Measurements from ENCODE around the gene GRIP2. TPM values are rescaled to one million over a fixed set of nuclear protein-coding genes. Genes with fewer than 3 reads are reported as not detected.

The GRIP2 gene
- total RNA-seq, 2 donors from 2014 or later: 18.2 to 19.8 TPM

DNA sequence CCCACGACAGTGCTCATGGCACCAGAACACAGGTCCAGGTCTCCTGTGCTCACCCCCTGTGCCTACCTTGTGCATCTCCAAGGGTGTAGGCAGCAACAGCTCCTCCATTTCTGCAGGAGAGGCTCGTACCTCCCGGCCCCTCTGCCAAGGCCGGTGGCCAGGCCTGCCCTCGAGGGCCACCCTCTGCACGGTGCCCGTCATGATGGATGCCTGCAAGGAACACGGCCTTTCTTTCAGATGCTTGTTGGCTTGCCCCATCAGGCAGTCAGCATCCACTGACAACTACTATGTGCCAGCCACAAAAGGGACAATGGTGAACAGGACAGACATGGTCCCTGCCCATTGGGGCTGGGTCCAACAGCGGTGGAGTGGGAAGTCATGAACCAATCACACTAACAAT lies 43.8 kb downstream of the GRIP2 start:
- intact Hi-C loops (cut with DNase I): no loop called here
- ATAC-seq (no peak), DNase-seq (no peak)

- ATAC-seq (no peak), DNase-seq (no peak)
- intact Hi-C loops (cut with DNase I): no loop called here
Observed at GRCh38 chr3:14494973-14495300, 45.2 kb downstream of the GRIP2 start.

- ATAC-seq: no peak
- DNase-seq: no peak
- intact Hi-C loops (cut with DNase I): no loop called here
Observed at GRCh38 chr3:14494279-14494972, 45.7 kb downstream of the GRIP2 start.

DNA sequence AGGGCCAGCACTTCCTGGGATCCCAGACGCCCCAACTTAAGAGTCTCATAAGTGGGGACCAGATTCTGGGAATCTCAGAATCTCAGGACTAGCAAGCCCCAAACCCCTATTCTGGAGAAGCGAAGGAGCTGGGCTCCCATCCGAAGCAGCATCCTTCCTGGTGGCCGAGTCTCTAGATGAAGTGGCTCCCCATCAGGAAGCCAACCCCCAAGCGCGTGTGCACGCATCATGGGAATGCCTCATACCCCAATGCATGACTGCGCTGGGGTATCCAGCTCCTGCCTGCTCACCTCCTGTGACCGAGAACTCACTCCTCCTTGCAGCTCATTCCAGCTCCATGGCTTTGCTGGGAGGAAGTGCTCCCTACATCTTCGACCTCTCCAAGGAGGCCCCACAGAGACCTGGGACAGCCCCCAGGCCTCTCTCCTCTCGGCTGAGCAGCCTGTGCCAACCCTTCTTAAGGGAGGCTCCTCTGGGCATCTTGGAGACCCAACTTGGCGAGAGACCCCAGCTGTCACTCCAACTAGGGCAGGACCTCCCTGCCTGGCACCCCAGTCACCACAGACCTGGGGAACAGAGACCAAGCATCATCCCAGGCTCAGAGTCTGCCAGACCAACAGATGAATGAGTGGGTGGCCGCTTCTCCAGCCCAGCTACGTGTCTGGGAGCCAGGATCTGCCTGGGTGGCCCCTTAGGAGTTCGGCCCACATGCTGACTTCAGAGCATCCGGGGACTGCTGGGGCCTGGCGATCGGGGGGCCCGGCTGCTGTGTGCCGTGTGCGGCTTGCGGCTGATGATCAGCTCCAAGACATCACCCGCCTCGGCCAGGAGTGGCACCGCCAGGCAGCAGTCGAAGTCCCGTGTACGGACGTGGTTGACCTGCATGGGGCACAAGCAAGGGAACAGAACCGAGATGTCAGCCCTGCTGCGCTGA lies 46.9 kb downstream of the GRIP2 start:
- intact Hi-C loops (cut with DNase I): no loop called here
- DNase-seq (no peak), ATAC-seq (no peak)

- intact Hi-C loops (cut with DNase I): no loop called here
- DNase-seq (no peak), ATAC-seq (no peak)
Observed at GRCh38 chr3:14491396-14492190, 48.5 kb downstream of the GRIP2 start.

- DNase-seq (no peak), ATAC-seq (no peak)
- intact Hi-C loops (cut with DNase I): no loop called here
Observed at GRCh38 chr3:14490831-14491230, 49.3 kb downstream of the GRIP2 start.

DNA sequence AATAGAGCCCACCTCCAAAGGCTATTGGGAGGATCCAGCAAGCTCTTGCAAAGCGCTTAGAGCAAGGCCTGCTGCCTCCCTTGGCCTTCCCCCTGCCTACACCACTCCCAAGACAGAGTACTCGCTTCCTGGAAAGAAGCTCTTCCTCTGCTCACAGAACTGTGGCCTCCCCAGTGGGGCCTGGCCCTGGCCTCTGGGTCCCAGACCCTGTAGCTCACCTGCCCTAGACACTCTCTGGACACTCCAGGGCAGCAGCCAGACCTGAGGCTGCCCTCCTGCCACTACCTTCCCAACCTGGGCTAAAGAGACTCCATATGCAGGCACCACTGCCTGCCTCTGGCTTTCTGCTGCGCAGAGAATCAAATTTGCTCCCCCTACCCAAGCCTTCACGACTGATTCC lies 49.9 kb downstream of the GRIP2 start:
- DNase-seq: no peak
- intact Hi-C loops (cut with DNase I): no loop called here
- no peak for ATAC-seq

DNA sequence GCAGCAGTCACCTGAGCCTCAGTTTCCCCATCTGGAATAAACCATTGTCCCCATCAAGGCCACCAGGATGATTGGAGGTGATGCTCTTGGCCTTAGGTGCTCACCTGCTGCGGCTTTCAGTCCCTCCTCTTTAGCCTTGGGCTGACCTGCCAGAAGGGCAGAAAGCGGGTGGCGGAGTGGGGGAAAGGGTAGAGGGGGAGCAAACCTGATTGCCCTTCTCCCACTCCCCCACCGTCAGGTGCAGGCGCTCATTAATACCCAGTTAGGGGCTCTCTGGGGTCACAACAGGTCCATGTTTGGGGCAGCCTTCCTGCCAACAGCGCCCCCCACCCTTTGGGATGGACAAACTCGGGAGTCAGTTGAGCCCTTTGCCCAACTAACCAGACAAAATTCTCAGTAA lies 50.5 kb downstream of the GRIP2 start:
- DNase-seq (peak; percentile 3), ATAC-seq (no peak)
- intact Hi-C loops (cut with DNase I): no loop called here

DNA sequence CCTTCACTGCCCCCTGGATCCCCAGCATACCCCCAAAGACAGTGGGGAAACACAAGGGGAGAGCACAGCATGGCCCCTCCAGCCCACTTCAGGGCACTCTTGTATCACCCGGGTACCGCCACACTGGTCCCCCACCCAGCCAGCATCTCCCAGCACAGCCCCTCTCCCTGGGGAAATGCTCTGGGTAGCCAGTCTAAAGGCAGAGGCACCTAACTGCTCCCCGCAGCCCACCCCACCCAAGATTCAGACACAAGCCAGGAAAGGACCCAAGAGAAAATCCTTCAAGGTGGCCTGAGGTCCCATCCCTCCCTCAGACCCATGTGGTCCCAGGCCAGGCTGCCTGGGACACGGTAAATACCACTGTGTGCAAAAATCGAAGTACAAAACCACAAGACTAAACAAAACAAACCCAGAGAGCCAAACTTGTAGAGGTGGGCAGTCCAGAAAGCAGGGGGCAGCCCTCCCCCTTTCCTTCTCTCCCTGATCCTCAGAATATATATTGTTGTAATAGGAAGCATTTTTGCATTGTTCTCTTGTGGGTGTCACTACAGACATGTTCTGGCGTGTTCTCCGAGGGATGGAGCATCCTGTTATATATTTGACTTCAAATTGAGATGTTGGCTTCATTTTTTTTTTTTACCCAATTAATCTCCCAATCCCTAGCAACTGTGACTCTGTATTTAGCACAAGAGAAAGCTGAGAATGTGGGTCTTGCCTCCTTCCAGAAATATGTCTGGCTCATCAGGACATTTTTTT lies 51.7 kb downstream of the GRIP2 start:
- DNase-seq (peak; percentile 17), ATAC-seq (no peak)
- intact Hi-C loops (cut with DNase I): no loop called here

DNA sequence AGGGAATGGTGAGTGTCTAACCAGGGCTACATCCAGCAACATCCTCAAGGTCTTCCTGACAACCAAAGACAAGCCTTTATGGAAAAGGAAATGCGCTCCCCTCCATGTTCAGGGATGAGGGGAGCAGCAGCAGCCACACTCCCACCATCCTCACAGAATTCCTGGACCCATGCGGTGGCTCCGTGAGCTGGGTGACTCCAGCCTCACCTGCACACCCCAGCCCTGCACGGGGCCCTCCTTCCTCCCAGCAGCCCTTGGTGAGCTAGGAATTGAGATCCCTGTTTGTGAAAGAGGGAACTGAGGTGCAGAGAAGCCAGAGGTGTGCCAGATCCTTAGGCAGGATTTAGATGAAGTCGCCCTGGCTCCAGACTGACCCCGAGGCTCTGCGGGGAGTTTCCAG lies 52.3 kb downstream of the GRIP2 start:
- intact Hi-C loops (cut with DNase I): no loop called here

DNA sequence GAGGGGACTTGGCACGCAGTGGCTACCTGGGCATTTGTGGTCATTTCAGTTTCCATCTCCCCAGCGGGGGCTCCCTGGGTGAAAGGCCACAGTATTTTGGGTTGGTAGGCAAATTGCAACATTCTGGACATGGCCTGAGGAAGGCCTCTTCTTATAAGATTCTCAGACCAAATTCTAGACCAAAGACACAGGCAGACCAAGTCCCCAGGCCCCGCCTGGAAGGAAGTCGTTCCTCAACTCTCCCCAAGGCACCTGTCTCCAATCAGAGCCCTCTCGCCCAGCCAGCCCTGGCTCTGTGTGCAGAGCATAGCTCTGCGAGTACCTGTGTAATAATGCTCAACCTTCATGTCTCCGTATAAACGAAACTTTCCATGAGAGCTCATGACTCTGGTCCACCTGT lies 53.1 kb downstream of the GRIP2 start:
- intact Hi-C loops (cut with DNase I): no loop called here
- DNase-seq (peak; percentile 3), ATAC-seq (no peak)

More for the DNA sequence above, 52.3 kb downstream of the GRIP2 start:
- DNase-seq (peak; percentile 8), ATAC-seq (no peak)

GRCh38 chr3:14486460-14486859 lies 53.7 kb downstream of the GRIP2 start:
- no peak for ATAC-seq
- peak; percentile 7 for DNase-seq
- intact Hi-C loops (cut with DNase I): no loop called here

DNA sequence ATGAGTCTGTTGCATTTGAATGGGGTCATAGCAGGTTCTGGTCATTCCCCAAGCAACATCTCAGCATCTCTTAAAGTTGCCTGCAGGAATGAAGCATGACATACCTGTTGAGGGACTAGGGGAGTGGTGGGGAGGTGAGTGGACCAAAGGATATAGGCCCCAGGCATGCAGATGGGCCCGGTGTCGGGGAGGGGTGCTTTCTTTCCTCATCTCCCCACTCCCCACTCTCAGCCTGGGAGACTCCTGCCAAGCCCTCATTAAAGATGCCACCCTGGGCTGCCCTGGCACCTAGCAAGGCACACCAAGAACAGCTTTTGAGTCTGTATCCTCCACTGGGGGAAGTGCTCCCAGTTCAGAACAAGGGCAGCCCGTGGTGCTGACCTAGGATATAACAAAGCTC lies 54.2 kb downstream of the GRIP2 start:
- ATAC-seq (no peak), DNase-seq (peak; percentile 2)
- intact Hi-C loops (cut with DNase I): no loop called here

GRCh38 chr3:14484741-14485140 lies 55.4 kb downstream of the GRIP2 start:
- intact Hi-C loops (cut with DNase I): no loop called here
- no peak for ATAC-seq
- peak; percentile 22 for DNase-seq

- intact Hi-C loops (cut with DNase I): no loop called here
- ATAC-seq: no peak
Observed at GRCh38 chr3:14483286-14483685, 56.9 kb downstream of the GRIP2 start.

DNA sequence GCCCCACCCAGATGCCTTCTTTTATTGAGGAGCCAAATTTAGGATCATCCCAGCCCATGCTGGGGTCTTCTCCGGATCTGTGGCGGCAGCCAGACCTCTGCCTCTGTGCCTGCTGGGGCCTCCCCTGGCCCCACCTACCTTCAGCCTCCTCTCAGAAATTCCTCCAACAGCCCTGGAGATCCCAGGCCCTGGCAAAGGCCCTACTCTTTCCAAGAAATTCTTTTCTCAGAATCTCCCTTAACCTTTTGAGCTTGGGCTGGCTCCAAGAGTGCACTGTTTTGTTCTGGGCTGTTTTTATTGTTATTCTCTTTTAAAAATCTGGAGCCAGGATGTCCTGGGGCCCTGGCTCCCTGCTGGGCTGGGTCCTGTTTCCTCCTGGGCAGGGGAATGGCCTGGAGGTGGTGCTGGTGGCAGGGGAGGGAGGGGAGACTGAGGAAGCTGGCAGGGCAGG lies 57.8 kb downstream of the GRIP2 start:
- intact Hi-C loops (cut with DNase I): no loop called here
- ATAC-seq (peak; percentile 54 to 56), DNase-seq (peak; percentile 72)

More at GRCh38 chr3:14483286-14483685, 56.9 kb downstream of the GRIP2 start:
- DNase-seq: peak; percentile 18

GRCh38 chr3:14481646-14482036 lies 58.5 kb downstream of the GRIP2 start:
- ATAC-seq: no peak
- DNase-seq: peak; percentile 26
- intact Hi-C loops (cut with DNase I): no loop called here

- no peak for ATAC-seq
- peak; percentile 14 for DNase-seq
- intact Hi-C loops (cut with DNase I): no loop called here
Observed at GRCh38 chr3:14481018-14481645, 59.0 kb downstream of the GRIP2 start.

Data from left cardiac atrium (tissue), 4 donors.